ENCODE data around the gene COBL. TPM values are rescaled to one million over a fixed set of nuclear protein-coding genes. Genes with fewer than 3 reads are reported as not detected.

The COBL gene
- total RNA-seq, 4 donors from 2014 or later, result 50.2 to 156 (median 65.1) TPM

DNA sequence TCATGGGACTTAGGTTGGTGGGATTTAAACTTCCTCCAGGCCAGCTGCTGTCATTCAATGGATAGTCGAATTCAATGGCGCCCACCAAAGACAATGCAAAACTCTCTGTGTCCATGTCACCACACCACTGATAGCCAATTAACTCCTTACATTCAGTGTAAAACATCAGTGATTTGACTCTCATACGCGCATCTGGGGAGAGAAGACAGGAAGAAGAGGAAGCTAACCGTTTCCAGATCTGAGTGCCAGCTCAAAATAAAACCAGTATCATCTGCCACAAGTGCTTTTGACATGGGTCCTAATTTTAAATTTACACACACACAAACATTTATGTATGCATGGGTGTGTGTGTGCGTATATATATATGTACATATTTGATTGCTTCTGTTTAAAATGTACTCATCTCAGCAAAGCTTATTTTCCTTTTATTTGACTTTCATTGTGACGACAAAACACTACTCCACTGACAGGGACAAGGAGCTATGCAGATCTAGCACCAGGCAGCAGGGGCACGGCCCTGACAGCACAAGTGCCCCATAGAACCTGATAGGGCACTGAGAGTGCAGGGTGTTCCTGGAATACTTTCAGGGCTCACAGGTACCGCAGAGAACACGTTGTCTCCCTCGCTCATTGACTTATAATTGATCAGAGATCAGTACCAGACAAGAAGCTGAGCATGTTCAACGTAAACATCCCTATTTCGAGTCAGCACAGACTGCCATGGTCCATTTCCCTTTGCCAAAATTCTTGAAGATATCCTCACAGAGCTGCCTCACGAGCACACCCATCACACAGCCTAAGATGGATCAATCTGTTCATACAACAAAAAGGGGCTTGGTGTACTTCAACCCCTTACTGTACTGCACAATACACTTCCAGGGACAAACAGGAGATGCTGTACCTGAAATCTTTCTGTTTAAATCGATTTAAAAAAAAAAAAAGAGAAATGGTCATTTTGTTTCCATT, 176.1 kb downstream of the COBL start:
- Histone ChIP-seq H3K4me3 (no peak overlapping the region), H3K9me3 (no peaks in the 10 kb centered on the region), H3K27me3 (no peaks in the 10 kb centered on the region), H3K4me1 (peaks cover 37% of the 10 kb centered on the region), H3K36me3 (peaks cover under 1% of the 10 kb centered on the region), H3K27ac (no peak overlapping the region)
- TF ChIP-seq, protein P1, sequence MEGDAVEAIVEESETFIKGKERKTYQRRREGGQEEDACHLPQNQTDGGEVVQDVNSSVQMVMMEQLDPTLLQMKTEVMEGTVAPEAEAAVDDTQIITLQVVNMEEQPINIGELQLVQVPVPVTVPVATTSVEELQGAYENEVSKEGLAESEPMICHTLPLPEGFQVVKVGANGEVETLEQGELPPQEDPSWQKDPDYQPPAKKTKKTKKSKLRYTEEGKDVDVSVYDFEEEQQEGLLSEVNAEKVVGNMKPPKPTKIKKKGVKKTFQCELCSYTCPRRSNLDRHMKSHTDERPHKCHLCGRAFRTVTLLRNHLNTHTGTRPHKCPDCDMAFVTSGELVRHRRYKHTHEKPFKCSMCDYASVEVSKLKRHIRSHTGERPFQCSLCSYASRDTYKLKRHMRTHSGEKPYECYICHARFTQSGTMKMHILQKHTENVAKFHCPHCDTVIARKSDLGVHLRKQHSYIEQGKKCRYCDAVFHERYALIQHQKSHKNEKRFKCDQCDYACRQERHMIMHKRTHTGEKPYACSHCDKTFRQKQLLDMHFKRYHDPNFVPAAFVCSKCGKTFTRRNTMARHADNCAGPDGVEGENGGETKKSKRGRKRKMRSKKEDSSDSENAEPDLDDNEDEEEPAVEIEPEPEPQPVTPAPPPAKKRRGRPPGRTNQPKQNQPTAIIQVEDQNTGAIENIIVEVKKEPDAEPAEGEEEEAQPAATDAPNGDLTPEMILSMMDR (IDR thresholded peaks at IDR 0.05), result no peak
- TF ChIP-seq POLR2A (IDR thresholded peaks at IDR 0.05) (no peak), EP300 (IDR thresholded peaks at IDR 0.05) (no peak), POLR2AphosphoS5 (IDR thresholded peaks at IDR 0.05) (no peak)
- no peak for DNase-seq (ENCODE audit: low spot score in 2 of 2)
- 58% methylated on average over 15 of the region's 15 CpGs for WGBS

DNA sequence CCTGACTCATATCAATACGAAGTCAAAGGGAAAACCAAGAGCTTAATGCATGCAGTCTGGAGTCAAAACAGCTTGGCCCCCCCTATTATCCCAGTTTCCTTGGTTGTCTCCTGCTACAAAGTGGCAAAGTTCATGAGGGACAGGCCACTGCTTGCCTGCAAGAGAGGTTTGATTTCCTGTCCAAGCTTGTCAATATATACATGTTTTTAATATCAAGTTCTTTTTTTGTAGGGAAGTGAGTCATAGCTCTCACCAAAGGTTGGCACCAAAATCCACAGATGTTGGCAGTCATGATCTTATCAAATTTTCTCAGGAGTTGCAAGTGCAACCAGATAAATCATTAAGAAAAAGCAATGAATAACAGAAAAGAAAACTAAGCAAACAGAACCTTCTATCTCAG, 176.8 kb downstream of the COBL start:
- TF ChIP-seq, protein P1 (IDR thresholded peaks at IDR 0.05), result no peak
- TF ChIP-seq EP300 (IDR thresholded peaks at IDR 0.05), result no peak
- TF ChIP-seq POLR2AphosphoS5 (IDR thresholded peaks at IDR 0.05), result no peak
- no peak for TF ChIP-seq POLR2A (IDR thresholded peaks at IDR 0.05)
- H3K9me3 ChIP-seq, result no peaks in the 10 kb centered on the region
- H3K27ac ChIP-seq, result no peak overlapping the region
- no peak for DNase-seq (ENCODE audit: low spot score in 2 of 2)
- H3K4me3 ChIP-seq, result no peak overlapping the region
- no peaks in the 10 kb centered on the region for H3K27me3 ChIP-seq
- WGBS, result 41% methylated on average over 1 of the region's 1 CpG
- H3K36me3 ChIP-seq, result peaks cover 2% of the 10 kb centered on the region
- peaks cover 37% of the 10 kb centered on the region for H3K4me1 ChIP-seq

DNA sequence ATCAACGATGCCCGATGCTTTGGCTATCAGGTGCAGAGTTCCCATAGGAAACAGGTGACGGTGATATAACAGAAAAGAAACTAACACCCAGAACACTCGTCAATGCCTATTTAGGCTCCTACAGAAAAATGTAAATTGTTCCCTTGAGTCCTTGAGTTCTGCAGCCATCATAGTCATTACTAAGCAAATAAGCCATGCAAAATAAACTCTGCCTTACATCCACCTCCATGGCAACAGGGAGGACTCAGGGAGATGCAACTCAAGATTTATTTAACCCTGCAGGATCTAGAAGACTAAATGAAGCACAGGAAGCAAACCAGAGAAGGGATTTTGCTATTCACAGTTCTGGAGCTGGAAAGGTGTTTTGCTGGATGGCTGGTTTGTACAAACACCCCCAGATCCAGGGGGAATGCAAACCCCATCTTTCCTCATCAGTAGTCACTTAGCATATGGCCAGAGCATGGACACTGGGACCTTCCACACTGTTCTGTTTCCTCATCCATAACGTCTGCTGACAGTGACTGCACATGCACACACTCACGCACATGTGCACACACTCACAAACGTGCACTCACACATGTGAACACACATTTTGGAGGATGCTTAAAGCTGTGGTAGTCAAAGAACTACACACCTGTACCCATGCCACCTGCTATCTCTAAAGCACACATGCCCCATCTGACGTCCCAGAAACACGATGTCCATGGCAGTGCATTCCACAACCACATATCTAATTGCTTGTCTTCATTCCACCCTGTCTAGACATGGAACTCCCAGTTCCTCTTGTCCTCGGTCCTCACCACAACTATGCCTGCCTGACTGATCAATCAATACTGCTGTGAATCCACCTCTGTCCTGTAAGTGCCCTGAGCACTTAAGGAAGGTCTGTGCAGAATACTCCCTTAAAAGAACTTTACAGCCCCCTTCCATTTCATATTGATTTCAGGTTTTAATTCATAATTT, 178.2 kb downstream of the COBL start:
- H3K27ac ChIP-seq, result no peak overlapping the region
- no peak for DNase-seq (ENCODE audit: low spot score in 2 of 2)
- WGBS, result 87% methylated on average over 10 of the region's 10 CpGs
- peaks cover 32% of the 10 kb centered on the region for H3K4me1 ChIP-seq
- H3K9me3 ChIP-seq, result no peaks in the 10 kb centered on the region
- no peaks in the 10 kb centered on the region for H3K27me3 ChIP-seq
- TF ChIP-seq, protein P1 (IDR thresholded peaks at IDR 0.05), result no peak
- TF ChIP-seq EP300 (IDR thresholded peaks at IDR 0.05) (no peak), POLR2AphosphoS5 (IDR thresholded peaks at IDR 0.05) (no peak), POLR2A (IDR thresholded peaks at IDR 0.05) (no peak)
- H3K36me3 ChIP-seq, result peaks cover 2% of the 10 kb centered on the region
- no peak overlapping the region for H3K4me3 ChIP-seq

DNA sequence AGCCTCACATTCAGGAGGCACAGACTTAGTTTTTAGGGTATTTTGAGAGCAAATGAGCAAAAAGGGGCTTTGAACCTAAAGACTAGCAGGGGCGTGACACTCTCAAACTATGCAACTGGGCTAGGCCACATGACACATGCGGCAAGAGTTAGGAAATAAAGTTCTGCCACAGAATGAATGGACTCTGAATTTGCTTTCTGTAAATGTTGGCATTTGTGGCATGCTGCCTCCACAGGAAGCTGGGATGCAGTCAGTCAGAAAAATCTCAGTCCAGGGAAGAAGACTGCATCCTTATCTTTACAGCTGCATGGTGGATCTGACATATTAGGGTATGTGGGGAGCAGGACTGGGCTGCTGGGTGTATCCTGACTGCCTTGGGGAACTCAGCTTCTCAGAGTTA, 181.0 kb downstream of the COBL start:
- TF ChIP-seq POLR2A (IDR thresholded peaks at IDR 0.05), result no peak
- TF ChIP-seq EP300 (IDR thresholded peaks at IDR 0.05), result no peak
- TF ChIP-seq, protein P1 (IDR thresholded peaks at IDR 0.05), result no peak
- TF ChIP-seq POLR2AphosphoS5 (IDR thresholded peaks at IDR 0.05), result no peak
- no peaks in the 10 kb centered on the region for H3K9me3 ChIP-seq
- H3K27ac ChIP-seq, result no peak overlapping the region
- peaks cover 7% of the 10 kb centered on the region for H3K36me3 ChIP-seq
- DNase-seq (ENCODE audit: low spot score in 2 of 2), result no peak
- no peaks in the 10 kb centered on the region for H3K27me3 ChIP-seq
- peaks cover 17% of the 10 kb centered on the region for H3K4me1 ChIP-seq
- no peak overlapping the region for H3K4me3 ChIP-seq
- WGBS, result 95% methylated on average over 2 of the region's 2 CpGs

Measured in suprapubic skin (tissue), 4 donors.